Body of pancreas (tissue), 4 donors: ENCODE data around the gene MUC5B.

ENCODE experiments used
- POLR2A ChIP-seq, 3 donors: fragments of 450-650 bp; IDR thresholded peaks; one replicate each; pipeline ENCODE4 v1.6.1; 2016; ENCODE audit warnings: antibody characterized with exemption in 3 of 3, mild to moderate bottlenecking in 2 of 3
- TF ChIP-seq, protein P1 (sequence below), 7 experiments: fragments of 450-650 bp in 4 of 7; fragments of 200-600 bp in 3 of 7; sonication (generic) in 3 of 7; IDR thresholded peaks; one replicate each; pipeline ENCODE4 v1.5.1; 2016 to 2019; ENCODE audit warnings: antibody characterized with exemption in 7 of 7

DNA sequence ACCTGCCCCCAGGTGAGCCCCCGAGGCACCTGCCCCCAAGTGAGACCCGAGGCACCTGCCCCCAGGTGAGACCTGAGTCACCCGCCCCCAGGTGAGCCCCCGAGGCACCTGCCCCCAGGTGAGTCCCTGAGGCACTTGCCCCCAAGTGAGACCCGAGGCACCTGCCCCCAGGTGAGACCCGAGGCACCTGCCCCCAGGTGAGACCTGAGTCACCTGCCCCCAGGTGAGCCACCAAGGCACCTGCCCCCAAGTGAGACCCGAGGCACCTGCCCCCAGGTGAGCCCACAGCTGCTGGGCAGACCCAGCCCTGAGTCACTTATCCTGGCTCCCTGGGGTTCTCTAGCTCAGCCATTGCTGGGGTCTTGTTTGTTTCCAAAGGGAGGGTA is 36.2 kb downstream of the MUC5B start:
- TF ChIP-seq, protein P1, sequence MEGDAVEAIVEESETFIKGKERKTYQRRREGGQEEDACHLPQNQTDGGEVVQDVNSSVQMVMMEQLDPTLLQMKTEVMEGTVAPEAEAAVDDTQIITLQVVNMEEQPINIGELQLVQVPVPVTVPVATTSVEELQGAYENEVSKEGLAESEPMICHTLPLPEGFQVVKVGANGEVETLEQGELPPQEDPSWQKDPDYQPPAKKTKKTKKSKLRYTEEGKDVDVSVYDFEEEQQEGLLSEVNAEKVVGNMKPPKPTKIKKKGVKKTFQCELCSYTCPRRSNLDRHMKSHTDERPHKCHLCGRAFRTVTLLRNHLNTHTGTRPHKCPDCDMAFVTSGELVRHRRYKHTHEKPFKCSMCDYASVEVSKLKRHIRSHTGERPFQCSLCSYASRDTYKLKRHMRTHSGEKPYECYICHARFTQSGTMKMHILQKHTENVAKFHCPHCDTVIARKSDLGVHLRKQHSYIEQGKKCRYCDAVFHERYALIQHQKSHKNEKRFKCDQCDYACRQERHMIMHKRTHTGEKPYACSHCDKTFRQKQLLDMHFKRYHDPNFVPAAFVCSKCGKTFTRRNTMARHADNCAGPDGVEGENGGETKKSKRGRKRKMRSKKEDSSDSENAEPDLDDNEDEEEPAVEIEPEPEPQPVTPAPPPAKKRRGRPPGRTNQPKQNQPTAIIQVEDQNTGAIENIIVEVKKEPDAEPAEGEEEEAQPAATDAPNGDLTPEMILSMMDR (IDR thresholded peaks at IDR 0.05): no peak
- no peak for TF ChIP-seq POLR2A (IDR thresholded peaks at IDR 0.05)
